Neural progenitor cell (in vitro differentiated cells): ENCODE measurements around the gene TEP1. TPM values are rescaled to one million over a fixed set of nuclear protein-coding genes. Genes with fewer than 3 reads are reported as not detected.

Source experiments
- DNase-seq: peaks from one replicate; pipeline ENCODE4 v3.0.0-alpha.2; 2016; ENCODE audit warnings: low spot score
- H2AFZ ChIP-seq: fragments of 200-600 bp; sonication (generic); replicated peaks from 2 replicates; pipeline ENCODE4 v1.6.1; 2016; ENCODE audit warnings: antibody characterized with exemption
- H3F3A ChIP-seq: fragments of 200-600 bp; sonication (generic); 2 replicates; pipeline ENCODE4 v1.6.1; 2016; ENCODE audit warnings: antibody characterized with exemption, low read depth
- H3K27ac ChIP-seq: fragments of 200-600 bp; sonication (generic); 2 replicates; pipeline ENCODE4 v1.5.1; 2016; ENCODE audit warnings: mild to moderate bottlenecking
- H3K27me3 ChIP-seq: fragments of 200-600 bp; sonication (generic); 2 replicates; pipeline ENCODE4 v1.6.1; 2016; ENCODE audit warnings: mild to moderate bottlenecking, moderate library complexity
- H3K36me3 ChIP-seq: fragments of 200-600 bp; sonication (generic); 2 replicates; pipeline ENCODE4 v1.5.1; 2016
- H3K4me1 ChIP-seq: fragments of 200-600 bp; sonication (generic); 2 replicates; pipeline ENCODE4 v1.6.1; 2016; ENCODE audit warnings: mixed run types
- H3K4me2 ChIP-seq: fragments of 200-600 bp; sonication (generic); 2 replicates; pipeline ENCODE4 v1.6.1; 2016
- H3K4me3 ChIP-seq: fragments of 200-600 bp; sonication (generic); 2 replicates; pipeline ENCODE4 v1.5.1; 2016
- H3K79me2 ChIP-seq: fragments of 200-600 bp; sonication (generic); 2 replicates; pipeline ENCODE4 v1.6.1; 2016; ENCODE audit warnings: low read depth
- H3K9ac ChIP-seq: fragments of 200-600 bp; sonication (generic); 2 replicates; pipeline ENCODE4 v1.6.1; 2016
- H3K9me3 ChIP-seq: fragments of 200-600 bp; sonication (generic); 2 replicates; pipeline ENCODE4 v1.5.1; 2016; ENCODE audit warnings: low read depth
- H4K20me1 ChIP-seq: fragments of 200-600 bp; sonication (generic); 2 replicates; pipeline ENCODE4 v1.6.1; 2016; ENCODE audit warnings: low read depth
- H3K27ac Mint-ChIP-seq: 3 replicates; pipeline ENCODE4 v1.8.0; 2021; ENCODE audit warnings: mixed read lengths
- H3K27me3 Mint-ChIP-seq: 2 replicates; pipeline ENCODE4 v1.8.0; 2022; ENCODE audit warnings: low read depth, mild to moderate bottlenecking, inconsistent platforms, moderate library complexity, mixed read lengths; ENCODE audit not compliant: insufficient read depth
- H3K36me3 Mint-ChIP-seq: 3 replicates; pipeline ENCODE4 v1.8.0; 2021; ENCODE audit warnings: mixed read lengths
- H3K4me1 Mint-ChIP-seq: 3 replicates; pipeline ENCODE4 v1.8.0; 2021; ENCODE audit warnings: mixed read lengths
- H3K4me3 Mint-ChIP-seq: 3 replicates; pipeline ENCODE4 v1.8.0; 2021; ENCODE audit warnings: mild to moderate bottlenecking, moderate library complexity, mixed read lengths
- H3K9me3 Mint-ChIP-seq: 3 replicates; pipeline ENCODE4 v1.8.0; 2020; ENCODE audit warnings: mixed read lengths
- EZH2 ChIP-seq: fragments of 200-600 bp; sonication (generic); IDR thresholded peaks from 2 replicates; pipeline ENCODE4 v1.6.1; 2017; ENCODE audit warnings: antibody characterized with exemption, mild to moderate bottlenecking, moderate library complexity
- EZH2phosphoT487 ChIP-seq: fragments of 200-600 bp; sonication (generic); IDR thresholded peaks from 2 replicates; pipeline ENCODE4 v1.6.1; 2017; ENCODE audit warnings: antibody characterized with exemption
- total RNA-seq: library from RNA; depleted of rRNA; stranded (reverse); fragments of >200 nt; gene quantifications from 2 replicates; pipeline ENCODE4 v1.2.3, GENCODE V29; 2015; ENCODE audit warnings: low replicate concordance
- TF ChIP-seq, protein P1 (sequence below): fragments of 200-600 bp; sonication (generic); IDR thresholded peaks from 2 replicates; pipeline ENCODE4 v1.5.1; 2017; ENCODE audit warnings: antibody characterized with exemption, mild to moderate bottlenecking

Gene TEP1
- total RNA-seq, 1 donor from 2014 or later: 19.8 TPM

DNA sequence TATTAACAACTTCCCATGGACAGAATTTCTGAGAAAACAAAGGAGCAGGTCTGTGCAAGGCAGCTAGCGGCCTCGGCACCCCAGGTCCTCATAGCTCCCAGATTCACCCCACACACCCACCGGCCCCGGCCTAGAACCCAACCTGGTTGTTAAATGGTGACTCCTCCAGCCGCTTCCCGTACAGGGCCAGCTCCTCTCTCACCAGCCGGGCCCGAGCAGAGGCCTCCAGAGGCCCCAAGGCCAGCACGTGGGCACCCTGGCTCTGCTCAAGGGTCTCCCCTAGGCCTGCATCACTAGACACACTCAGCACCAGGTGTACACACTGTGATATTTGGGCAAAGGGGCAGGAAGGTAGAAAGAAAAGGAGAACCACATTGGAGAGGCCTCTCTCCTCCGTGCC lies 30.3 kb downstream of the TEP1 start:
- Histone ChIP-seq H4K20me1 (no peaks in the 10 kb centered on the region), H2AFZ (no peak overlapping the region), H3K4me3 (no peak overlapping the region), H3K36me3 (no peaks in the 10 kb centered on the region), H3K9me3 (no peaks in the 10 kb centered on the region), H3K4me2 (no peak overlapping the region), H3K9ac (no peak overlapping the region), H3K27ac (no peak overlapping the region), H3K4me1 (peaks cover 3% of the 10 kb centered on the region), H3F3A (peaks cover 3% of the 10 kb centered on the region), H3K27me3 (no peaks in the 10 kb centered on the region), H3K79me2 (no peaks in the 10 kb centered on the region)
- Mint-ChIP-seq H3K27ac (no peak overlapping the region), H3K36me3 (peaks cover 19% of the 10 kb centered on the region), H3K4me1 (peaks cover 2% of the 10 kb centered on the region), H3K9me3 (no peaks in the 10 kb centered on the region), H3K4me3 (no peak overlapping the region), H3K27me3 (peaks cover 3% of the 10 kb centered on the region)
- DNase-seq: no peak
- no peak for TF ChIP-seq EZH2phosphoT487

DNA sequence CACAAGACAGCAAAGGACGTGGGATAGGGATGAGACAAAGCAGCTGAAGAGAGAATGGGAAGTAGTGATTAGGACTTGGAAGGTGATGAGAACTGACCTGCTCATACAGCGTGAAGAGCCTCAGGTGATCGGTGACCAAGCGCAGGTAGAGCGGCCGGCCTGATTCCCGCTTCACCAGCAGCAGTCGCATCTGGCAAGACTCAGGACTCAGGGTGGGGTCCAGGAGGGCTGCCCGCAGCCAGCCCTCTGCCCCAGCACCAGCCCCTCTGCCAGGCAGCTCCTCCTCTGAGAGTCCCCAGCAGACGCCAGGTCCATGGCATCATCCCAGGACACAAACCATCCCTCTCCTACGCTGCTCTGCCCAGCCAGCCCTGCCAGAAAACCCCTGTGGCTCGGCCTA lies 30.8 kb downstream of the TEP1 start:
- H3F3A ChIP-seq: no peaks in the 10 kb centered on the region
- H3K79me2 ChIP-seq: no peaks in the 10 kb centered on the region
- H3K9me3 Mint-ChIP-seq: no peaks in the 10 kb centered on the region
- no peak overlapping the region for H2AFZ ChIP-seq
- no peak overlapping the region for H3K27ac Mint-ChIP-seq
- no peaks in the 10 kb centered on the region for H3K4me1 ChIP-seq
- H3K4me1 Mint-ChIP-seq: no peaks in the 10 kb centered on the region
- no peaks in the 10 kb centered on the region for H3K27me3 ChIP-seq
- H3K27me3 Mint-ChIP-seq: peaks cover 6% of the 10 kb centered on the region
- H3K4me3 Mint-ChIP-seq: no peak overlapping the region
- no peaks in the 10 kb centered on the region for H3K9me3 ChIP-seq
- TF ChIP-seq EZH2 (no peak), EZH2phosphoT487 (no peak)
- TF ChIP-seq, protein P1, sequence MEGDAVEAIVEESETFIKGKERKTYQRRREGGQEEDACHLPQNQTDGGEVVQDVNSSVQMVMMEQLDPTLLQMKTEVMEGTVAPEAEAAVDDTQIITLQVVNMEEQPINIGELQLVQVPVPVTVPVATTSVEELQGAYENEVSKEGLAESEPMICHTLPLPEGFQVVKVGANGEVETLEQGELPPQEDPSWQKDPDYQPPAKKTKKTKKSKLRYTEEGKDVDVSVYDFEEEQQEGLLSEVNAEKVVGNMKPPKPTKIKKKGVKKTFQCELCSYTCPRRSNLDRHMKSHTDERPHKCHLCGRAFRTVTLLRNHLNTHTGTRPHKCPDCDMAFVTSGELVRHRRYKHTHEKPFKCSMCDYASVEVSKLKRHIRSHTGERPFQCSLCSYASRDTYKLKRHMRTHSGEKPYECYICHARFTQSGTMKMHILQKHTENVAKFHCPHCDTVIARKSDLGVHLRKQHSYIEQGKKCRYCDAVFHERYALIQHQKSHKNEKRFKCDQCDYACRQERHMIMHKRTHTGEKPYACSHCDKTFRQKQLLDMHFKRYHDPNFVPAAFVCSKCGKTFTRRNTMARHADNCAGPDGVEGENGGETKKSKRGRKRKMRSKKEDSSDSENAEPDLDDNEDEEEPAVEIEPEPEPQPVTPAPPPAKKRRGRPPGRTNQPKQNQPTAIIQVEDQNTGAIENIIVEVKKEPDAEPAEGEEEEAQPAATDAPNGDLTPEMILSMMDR: no peak
- no peak overlapping the region for H3K4me3 ChIP-seq
- H3K27ac ChIP-seq: no peak overlapping the region
- no peak overlapping the region for H3K4me2 ChIP-seq
- no peaks in the 10 kb centered on the region for H4K20me1 ChIP-seq
- no peak overlapping the region for H3K9ac ChIP-seq
- no peaks in the 10 kb centered on the region for H3K36me3 ChIP-seq
- DNase-seq: no peak
- peaks cover 17% of the 10 kb centered on the region for H3K36me3 Mint-ChIP-seq

GRCh38 chr14:20381341-20381740 lies 32.0 kb downstream of the TEP1 start:
- no peaks in the 10 kb centered on the region for H3K36me3 ChIP-seq
- no peak overlapping the region for H3K27ac Mint-ChIP-seq
- H3K4me3 ChIP-seq: no peak overlapping the region
- H3K4me1 ChIP-seq: no peaks in the 10 kb centered on the region
- no peaks in the 10 kb centered on the region for H3K27me3 ChIP-seq
- H3K79me2 ChIP-seq: no peaks in the 10 kb centered on the region
- H3K9ac ChIP-seq: no peak overlapping the region
- no peaks in the 10 kb centered on the region for H3F3A ChIP-seq
- H2AFZ ChIP-seq: no peak overlapping the region
- H4K20me1 ChIP-seq: no peaks in the 10 kb centered on the region
- H3K4me1 Mint-ChIP-seq: no peaks in the 10 kb centered on the region
- no peaks in the 10 kb centered on the region for H3K9me3 Mint-ChIP-seq
- peaks cover 17% of the 10 kb centered on the region for H3K36me3 Mint-ChIP-seq
- peaks cover 6% of the 10 kb centered on the region for H3K27me3 Mint-ChIP-seq
- TF ChIP-seq EZH2phosphoT487 (no peak), EZH2 (no peak)
- TF ChIP-seq, protein P1: no peak
- H3K4me3 Mint-ChIP-seq: no peak overlapping the region
- no peaks in the 10 kb centered on the region for H3K9me3 ChIP-seq
- H3K27ac ChIP-seq: no peak overlapping the region
- no peak overlapping the region for H3K4me2 ChIP-seq
- no peak for DNase-seq

GRCh38 chr14:20380681-20381080 lies 32.6 kb downstream of the TEP1 start:
- Histone ChIP-seq H3K9ac (no peak overlapping the region), H3K9me3 (no peaks in the 10 kb centered on the region), H3K36me3 (no peaks in the 10 kb centered on the region), H3K4me3 (no peak overlapping the region), H3K27me3 (no peaks in the 10 kb centered on the region), H3K4me2 (no peak overlapping the region), H3K4me1 (no peaks in the 10 kb centered on the region), H3K79me2 (no peaks in the 10 kb centered on the region), H2AFZ (no peak overlapping the region), H4K20me1 (no peaks in the 10 kb centered on the region), H3K27ac (no peak overlapping the region), H3F3A (no peaks in the 10 kb centered on the region)
- Mint-ChIP-seq H3K27ac (peak overlapping the region; percentile 18), H3K9me3 (no peaks in the 10 kb centered on the region), H3K36me3 (peaks cover 18% of the 10 kb centered on the region), H3K27me3 (peaks cover 6% of the 10 kb centered on the region), H3K4me1 (no peaks in the 10 kb centered on the region), H3K4me3 (no peak overlapping the region)
- TF ChIP-seq EZH2 (no peak), EZH2phosphoT487 (no peak)
- TF ChIP-seq, protein P1: no peak
- no peak for DNase-seq
